ENCODE data around the gene LPCAT1. TPM values are rescaled to one million over a fixed set of nuclear protein-coding genes. Genes with fewer than 3 reads are reported as not detected.

Gene LPCAT1
- total RNA-seq, 1 donor, result 27.1 TPM

DNA sequence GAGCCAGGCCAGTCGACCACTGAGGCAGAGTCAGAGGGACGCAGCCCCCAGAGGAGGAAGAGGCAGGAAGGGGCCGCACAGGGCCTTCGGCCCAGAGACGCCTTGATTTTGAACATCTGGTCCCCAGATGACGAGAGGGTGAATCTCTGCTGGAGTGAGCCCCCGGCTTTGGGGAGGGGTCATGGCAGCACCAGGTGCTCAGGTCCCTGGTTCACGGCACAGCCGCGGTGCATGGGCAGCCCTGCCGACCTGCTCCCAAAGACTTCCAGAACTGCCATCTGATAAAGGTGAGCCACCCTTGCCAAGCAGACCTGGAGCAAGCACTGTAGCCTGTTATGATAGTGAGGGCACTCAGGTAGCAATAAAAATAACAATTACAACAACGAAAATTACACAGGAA lies 29.8 kb downstream of the LPCAT1 start:
- Histone ChIP-seq H3K9me3 (ENCODE audit: low read depth, low read length) (no peaks in the 10 kb centered on the region), H3K4me1 (ENCODE audit: insufficient read depth, low read length) (peaks cover 88% of the 10 kb centered on the region), H3K27me3 (ENCODE audit: insufficient read depth, low read length) (no peaks in the 10 kb centered on the region), H3K4me3 (ENCODE audit: low read length) (no peak overlapping the region)

DNA sequence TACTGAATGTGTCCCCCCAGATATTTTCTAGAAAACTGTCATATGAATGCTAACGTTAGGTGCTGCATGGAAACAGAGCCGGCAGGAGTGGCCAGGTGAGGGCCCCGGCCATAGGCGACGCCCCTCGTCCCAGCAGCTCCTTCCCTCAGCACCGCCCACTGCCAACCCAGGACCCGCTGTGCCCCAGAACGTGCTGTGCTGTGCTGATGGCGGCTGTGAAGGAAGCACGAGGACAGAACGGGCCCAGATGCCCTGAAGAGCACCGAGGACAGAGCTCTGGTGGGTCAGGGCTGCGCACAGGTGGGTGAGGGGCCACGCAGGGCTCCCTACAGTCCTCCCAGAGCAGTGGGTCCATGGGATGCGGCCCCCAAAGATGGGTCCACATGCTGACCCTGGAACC lies 30.3 kb downstream of the LPCAT1 start:
- Histone ChIP-seq H3K27me3 (ENCODE audit: insufficient read depth, low read length) (no peaks in the 10 kb centered on the region), H3K4me3 (ENCODE audit: low read length) (no peak overlapping the region), H3K9me3 (ENCODE audit: low read depth, low read length) (no peaks in the 10 kb centered on the region), H3K4me1 (ENCODE audit: insufficient read depth, low read length) (peaks cover 88% of the 10 kb centered on the region)

- Histone ChIP-seq H3K9me3 (ENCODE audit: low read depth, low read length) (no peaks in the 10 kb centered on the region), H3K4me3 (ENCODE audit: low read length) (no peak overlapping the region), H3K4me1 (ENCODE audit: insufficient read depth, low read length) (peaks cover 81% of the 10 kb centered on the region), H3K27me3 (ENCODE audit: insufficient read depth, low read length) (no peaks in the 10 kb centered on the region)
These were observed 31.0 kb downstream of the LPCAT1 start for GRCh38 chr5:1492757-1493156.

GRCh38 chr5:1490376-1490775 lies 33.4 kb downstream of the LPCAT1 start:
- no peaks in the 10 kb centered on the region for H3K27me3 ChIP-seq (ENCODE audit: insufficient read depth, low read length)
- peaks cover 63% of the 10 kb centered on the region for H3K4me1 ChIP-seq (ENCODE audit: insufficient read depth, low read length)
- no peak overlapping the region for H3K4me3 ChIP-seq (ENCODE audit: low read length)
- no peaks in the 10 kb centered on the region for H3K9me3 ChIP-seq (ENCODE audit: low read depth, low read length)

DNA sequence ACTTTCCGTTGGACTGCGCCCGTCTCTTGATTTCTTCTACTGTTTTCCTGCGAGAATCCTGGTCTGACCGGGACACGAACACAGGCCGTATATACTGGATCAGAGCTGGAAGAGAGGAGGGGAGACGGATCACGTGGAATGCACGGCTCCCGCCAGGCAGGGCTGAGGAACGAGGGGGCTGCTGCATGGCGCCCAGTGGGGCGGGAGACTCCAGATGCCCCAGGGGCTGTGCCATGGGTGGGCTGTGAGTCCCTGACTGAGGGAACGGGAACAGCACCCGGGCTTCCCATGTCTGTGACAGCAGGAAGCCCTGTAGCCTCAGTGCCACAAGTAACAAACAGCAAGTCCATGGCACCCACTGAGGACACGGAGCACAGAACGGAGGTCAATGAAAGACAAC lies 34.0 kb downstream of the LPCAT1 start:
- no peaks in the 10 kb centered on the region for H3K27me3 ChIP-seq (ENCODE audit: insufficient read depth, low read length)
- no peaks in the 10 kb centered on the region for H3K9me3 ChIP-seq (ENCODE audit: low read depth, low read length)
- H3K4me1 ChIP-seq (ENCODE audit: insufficient read depth, low read length), result peaks cover 62% of the 10 kb centered on the region
- no peak overlapping the region for H3K4me3 ChIP-seq (ENCODE audit: low read length)

GRCh38 chr5:1488882-1489680 lies 34.7 kb downstream of the LPCAT1 start:
- Histone ChIP-seq H3K9me3 (ENCODE audit: low read depth, low read length) (no peaks in the 10 kb centered on the region), H3K4me1 (ENCODE audit: insufficient read depth, low read length) (peaks cover 62% of the 10 kb centered on the region), H3K27me3 (ENCODE audit: insufficient read depth, low read length) (no peaks in the 10 kb centered on the region)

DNA sequence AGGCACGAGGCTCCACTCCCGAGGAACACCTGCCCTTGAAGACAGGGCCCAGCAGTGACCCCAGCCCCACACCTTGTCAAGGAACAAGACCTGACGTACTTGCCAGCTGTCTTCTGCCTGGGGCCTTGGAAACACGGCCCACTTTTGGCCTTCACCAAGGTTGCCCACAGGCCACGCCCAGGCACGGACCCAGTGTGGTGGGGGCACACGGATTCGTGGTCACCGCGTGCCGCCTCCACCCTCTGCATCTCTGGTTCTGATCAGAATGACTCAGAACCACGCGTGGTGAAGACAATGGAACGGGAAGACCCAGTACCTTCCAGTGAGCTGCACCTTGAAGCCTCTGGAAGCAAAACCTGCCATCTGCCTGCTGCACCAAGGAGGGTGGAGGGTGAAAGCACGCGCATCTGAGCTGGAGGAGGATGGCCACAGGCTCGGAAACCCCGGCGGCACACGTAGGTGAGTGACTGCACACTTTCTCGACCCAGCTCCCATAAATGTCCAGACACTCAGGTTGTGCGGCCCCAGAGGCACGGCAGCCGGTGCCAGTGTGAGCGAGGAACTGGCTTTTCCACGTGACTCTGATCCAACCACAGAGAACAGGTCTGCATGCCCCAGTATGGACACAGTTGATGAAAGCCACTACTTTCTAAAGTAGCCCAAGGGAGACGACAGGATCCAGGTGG lies 36.5 kb downstream of the LPCAT1 start:
- Histone ChIP-seq H3K9me3 (ENCODE audit: low read depth, low read length) (no peaks in the 10 kb centered on the region), H3K4me1 (ENCODE audit: insufficient read depth, low read length) (peaks cover 58% of the 10 kb centered on the region), H3K27me3 (ENCODE audit: insufficient read depth, low read length) (no peaks in the 10 kb centered on the region), H3K4me3 (ENCODE audit: low read length) (no peak overlapping the region)

More at GRCh38 chr5:1488882-1489680, 34.7 kb downstream of the LPCAT1 start:
- no peak overlapping the region for H3K4me3 ChIP-seq (ENCODE audit: low read length)

- H3K4me3 ChIP-seq (ENCODE audit: low read length), result no peak overlapping the region
These were observed 37.5 kb downstream of the LPCAT1 start for GRCh38 chr5:1486271-1486670.

DNA sequence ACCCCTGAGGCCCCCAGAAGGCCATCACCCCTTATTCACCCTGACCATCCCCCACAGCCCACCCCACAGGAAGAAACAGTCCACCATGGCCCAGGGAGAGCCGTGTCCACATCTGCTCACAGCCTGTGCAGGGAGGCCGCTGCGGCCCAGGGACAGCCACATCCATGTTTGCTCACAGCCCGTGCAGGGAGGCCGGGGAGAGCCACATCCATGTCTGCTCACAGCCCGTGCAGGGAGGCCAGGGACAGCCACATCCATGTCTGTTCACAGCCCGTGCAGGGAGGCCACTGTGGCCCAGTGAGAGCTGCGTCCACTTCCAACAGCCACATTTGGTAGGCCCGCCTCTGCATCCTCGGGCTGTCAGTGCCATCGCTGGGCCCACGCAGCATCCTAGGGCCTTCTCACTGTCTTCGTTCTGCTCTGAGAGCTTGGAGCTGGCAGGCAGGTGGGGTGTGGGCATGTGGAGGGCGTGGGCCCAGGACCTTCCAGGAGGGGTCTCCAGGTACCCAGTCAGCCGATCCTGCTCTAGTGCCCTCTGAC lies 38.1 kb downstream of the LPCAT1 start:
- Histone ChIP-seq H3K4me3 (ENCODE audit: low read length) (no peak overlapping the region), H3K9me3 (ENCODE audit: low read depth, low read length) (no peaks in the 10 kb centered on the region), H3K4me1 (ENCODE audit: insufficient read depth, low read length) (peaks cover 67% of the 10 kb centered on the region), H3K27me3 (ENCODE audit: insufficient read depth, low read length) (no peaks in the 10 kb centered on the region)

More at GRCh38 chr5:1486271-1486670, 37.5 kb downstream of the LPCAT1 start:
- no peaks in the 10 kb centered on the region for H3K27me3 ChIP-seq (ENCODE audit: insufficient read depth, low read length)
- H3K9me3 ChIP-seq (ENCODE audit: low read depth, low read length), result no peaks in the 10 kb centered on the region
- H3K4me1 ChIP-seq (ENCODE audit: insufficient read depth, low read length), result peaks cover 67% of the 10 kb centered on the region

GRCh38 chr5:1484730-1485578 lies 38.8 kb downstream of the LPCAT1 start:
- no peaks in the 10 kb centered on the region for H3K9me3 ChIP-seq (ENCODE audit: low read depth, low read length)
- no peak overlapping the region for H3K4me3 ChIP-seq (ENCODE audit: low read length)
- H3K27me3 ChIP-seq (ENCODE audit: insufficient read depth, low read length), result no peaks in the 10 kb centered on the region
- peaks cover 67% of the 10 kb centered on the region for H3K4me1 ChIP-seq (ENCODE audit: insufficient read depth, low read length)

- Histone ChIP-seq H3K4me3 (ENCODE audit: low read length) (no peak overlapping the region), H3K9me3 (ENCODE audit: low read depth, low read length) (no peaks in the 10 kb centered on the region), H3K27me3 (ENCODE audit: insufficient read depth, low read length) (no peaks in the 10 kb centered on the region), H3K4me1 (ENCODE audit: insufficient read depth, low read length) (peaks cover 67% of the 10 kb centered on the region)
These were observed 39.7 kb downstream of the LPCAT1 start for GRCh38 chr5:1483856-1484729.

DNA sequence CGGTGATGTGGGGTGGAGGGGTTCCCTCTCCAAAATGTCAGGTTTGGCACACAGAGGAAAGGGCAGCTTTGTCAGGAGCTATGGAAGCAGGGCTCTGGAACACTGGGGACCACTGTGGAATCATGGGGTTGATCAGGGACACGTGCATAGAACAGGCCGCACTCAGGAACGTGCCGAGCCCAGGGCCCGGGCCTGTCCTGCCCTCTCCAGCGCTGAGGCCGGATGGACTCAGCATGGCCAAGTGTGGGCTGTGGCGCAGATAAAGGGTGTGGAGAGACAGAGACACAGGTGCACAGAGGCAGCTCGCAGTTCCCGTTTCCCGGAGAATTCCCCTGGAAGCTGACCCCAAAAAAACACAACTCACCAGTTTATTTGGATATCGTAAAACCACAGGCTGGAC lies 40.7 kb downstream of the LPCAT1 start:
- H3K4me3 ChIP-seq (ENCODE audit: low read length), result no peak overlapping the region
- H3K27me3 ChIP-seq (ENCODE audit: insufficient read depth, low read length), result no peaks in the 10 kb centered on the region
- H3K4me1 ChIP-seq (ENCODE audit: insufficient read depth, low read length), result peaks cover 71% of the 10 kb centered on the region

GRCh38 chr5:1481959-1482331 lies 41.8 kb downstream of the LPCAT1 start:
- no peaks in the 10 kb centered on the region for H3K9me3 ChIP-seq (ENCODE audit: low read depth, low read length)
- H3K27me3 ChIP-seq (ENCODE audit: insufficient read depth, low read length), result no peaks in the 10 kb centered on the region
- H3K4me3 ChIP-seq (ENCODE audit: low read length), result no peak overlapping the region
- peaks cover 80% of the 10 kb centered on the region for H3K4me1 ChIP-seq (ENCODE audit: insufficient read depth, low read length)

More for the DNA sequence above, 40.7 kb downstream of the LPCAT1 start:
- no peaks in the 10 kb centered on the region for H3K9me3 ChIP-seq (ENCODE audit: low read depth, low read length)
